ENCODE data around the gene CCR6.
"Not testable (repeated sequence)": the region's sequence is repeated elsewhere in the genome, so short reads cannot be mapped to it uniquely, and the experiment has no call there.

CCR6 gene

GRCh38 chr6:167187275-167187674, 64.4 kb downstream of the CCR6 start:
- not testable (repeated sequence) for H3K36me3 ChIP-seq (ENCODE audit: control insufficient read depth, low read depth, low read length); H3K9me3 ChIP-seq (ENCODE audit: control insufficient read depth, low read depth, low read length); H3K4me1 ChIP-seq (ENCODE audit: control insufficient read depth, low read depth, low read length); H3K27ac ChIP-seq (ENCODE audit: low read length); H3K27me3 ChIP-seq (ENCODE audit: control insufficient read depth, insufficient read depth, low read length); H3K4me3 ChIP-seq (ENCODE audit: low read length); H3K9ac ChIP-seq (ENCODE audit: low read length)

All from iPS-18a (cell line).